IMR-90 (cell line): ENCODE results near the gene PRKAG3. TPM values are rescaled to one million over a fixed set of nuclear protein-coding genes. Genes with fewer than 3 reads are reported as not detected.

Experiments
- ATAC-seq: fragments of 200-7000 bp; cut with Tn5 transposase; 2 replicates; pipeline ENCODE4 v1.9.1; 2020; ENCODE audit warnings: low read depth, mild to moderate bottlenecking, moderate library complexity
- BruUV-seq: library from RNA; stranded (reverse); fragments of 400-500 nt; replicated peaks from 2 replicates; lab custom pipeline; 2021; lab: Mats Ljungman, UMichigan
- CTCF ChIA-PET: fragments of 300-600 bp; formaldehyde crosslinking; extraction: SDS; loops from one replicate; lab custom pipeline; 2021; ENCODE audit warnings: antibody characterized with exemption; lab: Yijun Ruan, JAX
- POLR2A ChIA-PET: fragments of 300-600 bp; sonication (Branson Sonifier 250); formaldehyde crosslinking; loops from one replicate; lab custom pipeline; 2022; ENCODE audit warnings: antibody characterized with exemption; ENCODE audit not compliant: unreplicated experiment; lab: Charles Lee
- DNase-seq: peaks from one replicate; pipeline ENCODE4 v3.0.0; 2013
- H2AFZ ChIP-seq: replicated peaks from 2 replicates; pipeline ENCODE3; 2013; ENCODE audit warnings: low read length, mild to moderate bottlenecking; ENCODE audit not compliant: poor library complexity
- H2AK5ac ChIP-seq: 2 replicates; pipeline ENCODE4 v1.6.1; 2013; ENCODE audit warnings: low read depth, low read length, inconsistent platforms
- H2AK9ac ChIP-seq: replicated peaks from 2 replicates; pipeline ENCODE3; 2013; ENCODE audit warnings: mild to moderate bottlenecking, low read depth, low read length, moderate library complexity; ENCODE audit not compliant: poor library complexity
- H2BK120ac ChIP-seq: 2 replicates; pipeline ENCODE4 v1.6.1; 2013; ENCODE audit warnings: low read depth, low read length, inconsistent platforms
- H2BK15ac ChIP-seq: 3 replicates; pipeline ENCODE4 v1.6.1; 2013; ENCODE audit warnings: low read depth, low read length, inconsistent platforms
- H2BK20ac ChIP-seq: 2 replicates; pipeline ENCODE4 v1.6.1; 2013; ENCODE audit warnings: low read depth, mild to moderate bottlenecking, inconsistent platforms, low read length, moderate library complexity
- H2BK5ac ChIP-seq: 2 replicates; pipeline ENCODE4 v1.6.1; 2013; ENCODE audit warnings: mild to moderate bottlenecking, low read depth, low read length, inconsistent platforms; ENCODE audit not compliant: poor library complexity, severe bottlenecking
- H3K14ac ChIP-seq: replicated peaks from 2 replicates; pipeline ENCODE4 v1.6.1; 2013; ENCODE audit warnings: low read depth, low read length, inconsistent platforms
- H3K18ac ChIP-seq: 2 replicates; pipeline ENCODE4 v1.6.1; 2013; ENCODE audit warnings: low read depth, low read length, control low read depth
- H3K23ac ChIP-seq: 2 replicates; pipeline ENCODE4 v1.6.1; 2013; ENCODE audit warnings: low read depth, low read length, inconsistent platforms
- H3K27ac ChIP-seq: 2 replicates; pipeline ENCODE4 v1.5.1; 2013; ENCODE audit warnings: mild to moderate bottlenecking, control low read depth, low read length; ENCODE audit not compliant: insufficient read depth
- H3K27me3 ChIP-seq: 2 replicates; pipeline ENCODE4 v1.6.1; 2013; ENCODE audit warnings: low read length; ENCODE audit not compliant: control insufficient read depth, insufficient read depth
- H3K36me3 ChIP-seq: 2 replicates; pipeline ENCODE4 v1.6.1; 2013; ENCODE audit warnings: low read length, mixed read lengths; ENCODE audit not compliant: control insufficient read depth, insufficient read depth
- H3K4ac ChIP-seq: 2 replicates; pipeline ENCODE4 v1.6.1; 2013; ENCODE audit warnings: low read depth, low read length, inconsistent platforms
- H3K4me1 ChIP-seq: 2 replicates; pipeline ENCODE4 v1.6.1; 2013; ENCODE audit warnings: low read length, mixed read lengths; ENCODE audit not compliant: control insufficient read depth, insufficient read depth
- H3K4me2 ChIP-seq: 2 replicates; pipeline ENCODE4 v1.6.1; 2013; ENCODE audit warnings: low read depth, mild to moderate bottlenecking, control low read depth, low read length, moderate library complexity
- H3K4me3 ChIP-seq: 2 replicates; pipeline ENCODE4 v1.5.1; 2013; ENCODE audit warnings: low read depth, mild to moderate bottlenecking, control low read depth, low read length, moderate library complexity; ENCODE audit not compliant: insufficient read depth
- H3K56ac ChIP-seq: 2 replicates; pipeline ENCODE4 v1.6.1; 2013; ENCODE audit warnings: low read length, inconsistent platforms; ENCODE audit not compliant: insufficient read depth; ENCODE audit errors: extremely low read depth
- H3K79me1 ChIP-seq, 2 experiments: 2 replicates each; pipeline ENCODE4 v1.6.1; 2013; ENCODE audit warnings: low read length in 2 of 2, inconsistent platforms in 1 of 2, low read depth in 1 of 2
- H3K9ac ChIP-seq: 2 replicates; pipeline ENCODE4 v1.6.1; 2013; ENCODE audit warnings: low read depth, low read length, control low read depth
- H3K9me1 ChIP-seq: 2 replicates; pipeline ENCODE4 v1.6.1; 2013; ENCODE audit warnings: low read length, inconsistent platforms; ENCODE audit not compliant: insufficient read depth
- H3K9me3 ChIP-seq: 2 replicates; pipeline ENCODE4 v1.6.1; 2013; ENCODE audit warnings: low read length; ENCODE audit not compliant: control insufficient read depth, insufficient read depth
- H4K20me1 ChIP-seq: 2 replicates; pipeline ENCODE4 v1.6.1; 2013; ENCODE audit warnings: low read length, inconsistent platforms; ENCODE audit not compliant: insufficient read depth
- H4K5ac ChIP-seq: 2 replicates; pipeline ENCODE4 v1.6.1; 2013; ENCODE audit warnings: mild to moderate bottlenecking, low read depth, low read length, control low read depth
- H4K8ac ChIP-seq, 2 experiments: 2 replicates each; pipeline ENCODE4 v1.6.1; 2013; ENCODE audit warnings: low read depth in 2 of 2, low read length in 2 of 2, control low read depth in 1 of 2, inconsistent platforms in 1 of 2
- H4K91ac ChIP-seq: 2 replicates; pipeline ENCODE4 v1.6.1; 2013; ENCODE audit warnings: low read depth, low read length, inconsistent platforms; ENCODE audit not compliant: insufficient read depth
- BHLHE40 ChIP-seq: fragments of 150-350 bp; IDR thresholded peaks from 2 replicates; pipeline ENCODE4 v1.6.1; 2016; ENCODE audit warnings: mild to moderate bottlenecking, low read depth, low read length
- MAFK ChIP-seq: IDR thresholded peaks from 2 replicates; pipeline ENCODE4 v1.6.1; 2012; ENCODE audit warnings: low read depth, low read length, improper control_type of control experiment
- MXI1 ChIP-seq: IDR thresholded peaks from 2 replicates; pipeline ENCODE4 v1.6.1; 2012; ENCODE audit warnings: low read depth, mild to moderate bottlenecking, low read length, moderate library complexity, borderline replicate concordance
- RCOR1 ChIP-seq: IDR thresholded peaks from 2 replicates; pipeline ENCODE4 v1.6.1; 2012; ENCODE audit warnings: mild to moderate bottlenecking, low read length, improper control_type of control experiment; ENCODE audit not compliant: insufficient replicate concordance
- SMC3 ChIP-seq: fragments of 150-350 bp; IDR thresholded peaks from 2 replicates; pipeline ENCODE4 v1.6.1; 2016; ENCODE audit warnings: low read depth, mild to moderate bottlenecking, antibody characterized with exemption, low read length, moderate library complexity
- WGBS, 2 experiments: methylation state at CpG; one replicate each; pipeline versions ENCODE4 v1.1.5 to v1.1.7; 2013; ENCODE audit warnings: missing lambda C conversion rate in 2 of 2; ENCODE audit not compliant: insufficient read length in 1 of 2; ENCODE audit errors: extremely low coverage in 2 of 2; 5-methylcytosine and 5-hydroxymethylcytosine counted together
- dilution Hi-C: fragments of 300-500 bp; cut with HindIII; formaldehyde crosslinking; loops from one replicate; pipeline ENCODE4 v1.14.3; 2018; ENCODE audit warnings: low sequenced_read_pairs; ENCODE audit not compliant: unreplicated experiment
- in situ Hi-C: fragments of 300-500 bp; cut with MboI; formaldehyde crosslinking; loops from 3 replicates; pipeline ENCODE4 v1.14.3; 2019; ENCODE audit warnings: low sequenced_read_pairs, inconsistent platforms, mixed read lengths
- intact Hi-C: fragments of 100-400 bp; cut with micrococcal nuclease; formaldehyde crosslinking; loops from 2 replicates; pipeline ENCODE4 v1.10.0; 2022
- polyA plus RNA-seq, 3 experiments: library from polyadenylated mRNA; depleted of rRNA; stranded (reverse); fragments of >200 nt; gene quantifications; 2 replicates each; pipeline ENCODE4 v1.2.3, GENCODE V29; 2012; ENCODE audit warnings: low replicate concordance in 1 of 3
- total RNA-seq: library from RNA; depleted of rRNA; stranded (reverse); fragments of >200 nt; gene quantifications from 2 replicates; pipeline ENCODE4 v1.2.3, GENCODE V29; 2012

PRKAG3 gene
- total and polyA plus RNA-seq, 2 of the 4 experiments (the other 2 are of a cell fraction): not detected

- intact Hi-C loops: no loop called here
These were observed 54.2 kb downstream of the PRKAG3 start for GRCh38 chr2:218777276-218777990.

More at GRCh38 chr2:218777276-218777990, 54.2 kb downstream of the PRKAG3 start:
- peaks cover 0 to 5% of the 10 kb centered on the region in 2 experiments; a peak in 2 of 4 replicates for H3K79me1 ChIP-seq
- in situ Hi-C loops: no loop called here
- no peak overlapping the region for H2AK9ac ChIP-seq
- H3K27me3 ChIP-seq: no peaks in the 10 kb centered on the region
- no peaks in the 10 kb centered on the region for H3K4me1 ChIP-seq
- no peak overlapping the region for H3K27ac ChIP-seq
- no peak overlapping the region for H2AK5ac ChIP-seq
- TF ChIP-seq MXI1: no peak
- no peak for TF ChIP-seq SMC3
- TF ChIP-seq BHLHE40: no peak
- TF ChIP-seq MAFK: no peak
- TF ChIP-seq RCOR1: no peak
- CTCF ChIA-PET: no interaction called here
- ATAC-seq (no peak), DNase-seq (no peak)
- no peak overlapping the region for H3K56ac ChIP-seq
- no peak overlapping the region for H4K8ac ChIP-seq
- dilution Hi-C loops: no loop called here
- no peak overlapping the region for H3K14ac ChIP-seq
- no peak overlapping the region for H3K4me3 ChIP-seq
- BruUV-seq: no TSS peak
- H3K4me2 ChIP-seq: no peak overlapping the region
- H3K9ac ChIP-seq: no peak overlapping the region
- no peak overlapping the region for H2AFZ ChIP-seq
- no peak overlapping the region for H3K23ac ChIP-seq
- peaks cover 4% of the 10 kb centered on the region; the same call in 1 of the 2 replicates for H3K36me3 ChIP-seq
- H2BK20ac ChIP-seq: no peak overlapping the region
- no peak overlapping the region for H3K4ac ChIP-seq
- no peak overlapping the region for H2BK15ac ChIP-seq
- H4K91ac ChIP-seq: no peak overlapping the region
- no peak overlapping the region for H2BK120ac ChIP-seq
- H4K20me1 ChIP-seq: no peaks in the 10 kb centered on the region
- peaks cover 2% of the 10 kb centered on the region; the same call in 1 of the 2 replicates for H3K9me1 ChIP-seq
- WGBS, 2 experiments: 80% methylated on average over 1 of the region's 9 CpGs; no CpG with 5 or more reads in 1 of the 2 experiments
- H4K5ac ChIP-seq: no peak overlapping the region
- peaks cover 6% of the 10 kb centered on the region for H3K9me3 ChIP-seq
- no peak overlapping the region for H2BK5ac ChIP-seq
- H3K18ac ChIP-seq: no peak overlapping the region
- POLR2A ChIA-PET: no interaction called here
